AG20443 (cell line): ENCODE results near the gene PDLIM7.
"Not testable (repeated sequence)": the region's sequence is repeated elsewhere in the genome, so short reads cannot be mapped to it uniquely, and the experiment has no call there.

Experiments
- DNase-seq: peaks from one replicate; pipeline ENCODE4 v3.0.0; 2012; ENCODE audit warnings: low spot score, mixed read lengths

The PDLIM7 gene

GRCh38 chr5:177497292-177498012 is at the start of gene PDLIM7:
PDLIM7 (minus strand) TSS chr5:177497604; CDS start chr5:177496512, 1,092 bp downstream.
- DNase-seq, result peak; percentile 96

- DNase-seq, result peak; percentile 86
These were observed 48.9 kb upstream of the PDLIM7 start for GRCh38 chr5:177546258-177546741.

GRCh38 chr5:177545487-177546257 is 48.3 kb upstream of the PDLIM7 start:
- peak; percentile 69 for DNase-seq

GRCh38 chr5:177542816-177543465 is 45.5 kb upstream of the PDLIM7 start:
- DNase-seq, result no peak

- no peak for DNase-seq
These were observed 43.0 kb upstream of the PDLIM7 start for GRCh38 chr5:177540438-177540837.

- DNase-seq, result peak; percentile 89
These were observed 42.0 kb upstream of the PDLIM7 start for GRCh38 chr5:177539411-177539810.

GRCh38 chr5:177538876-177539275 is 41.5 kb upstream of the PDLIM7 start:
- DNase-seq, result no peak

- DNase-seq, result peak; percentile 87
These were observed 40.3 kb upstream of the PDLIM7 start for GRCh38 chr5:177537389-177538361.

GRCh38 chr5:177536386-177536785 is 39.0 kb upstream of the PDLIM7 start:
- DNase-seq, result no peak

- DNase-seq, result no peak
These were observed 37.7 kb upstream of the PDLIM7 start for GRCh38 chr5:177535125-177535524.

- not testable (repeated sequence) for DNase-seq
These were observed 37.0 kb upstream of the PDLIM7 start for GRCh38 chr5:177534433-177534832.

GRCh38 chr5:177531209-177531940 is 34.0 kb upstream of the PDLIM7 start:
- DNase-seq, result no peak

- DNase-seq, result no peak
These were observed 33.2 kb upstream of the PDLIM7 start for GRCh38 chr5:177530638-177531037.

- DNase-seq, result no peak
These were observed 32.1 kb upstream of the PDLIM7 start for GRCh38 chr5:177529247-177530203.

GRCh38 chr5:177528631-177529030 is 31.2 kb upstream of the PDLIM7 start:
- no peak for DNase-seq

- DNase-seq, result no peak
These were observed 30.2 kb upstream of the PDLIM7 start for GRCh38 chr5:177527595-177527994.

GRCh38 chr5:177526791-177527190 is 29.4 kb upstream of the PDLIM7 start:
- no peak for DNase-seq

- no peak for DNase-seq
These were observed 28.8 kb upstream of the PDLIM7 start for GRCh38 chr5:177526191-177526590.

- DNase-seq, result no peak
These were observed 27.7 kb upstream of the PDLIM7 start for GRCh38 chr5:177524941-177525655.
